Measurements from ENCODE around the gene CCDC57.

CCDC57 gene

GRCh38 chr17:82235056-82235774 lies 22.6 kb upstream of the CCDC57 start:
- DNase-seq = no peak

GRCh38 chr17:82234211-82235055 lies 21.8 kb upstream of the CCDC57 start:
- no peak for DNase-seq

GRCh38 chr17:82232876-82233785 lies 20.5 kb upstream of the CCDC57 start:
- no peak for DNase-seq

GRCh38 chr17:82232322-82232820 lies 19.7 kb upstream of the CCDC57 start:
- DNase-seq = no peak

GRCh38 chr17:82231562-82232321 lies 19.1 kb upstream of the CCDC57 start:
- no peak for DNase-seq

GRCh38 chr17:82231312-82231561 lies 18.6 kb upstream of the CCDC57 start:
- no peak for DNase-seq

GRCh38 chr17:82230609-82231311 lies 18.1 kb upstream of the CCDC57 start:
- peak; percentile 60 for DNase-seq

GRCh38 chr17:82229698-82230608 lies 17.3 kb upstream of the CCDC57 start:
- no peak for DNase-seq

- DNase-seq = peak; percentile 61
Measured at GRCh38 chr17:82228842-82229697, 16.4 kb upstream of the CCDC57 start, which contains the start of gene SLC16A3. SLC16A3 (plus strand) TSS chr17:82229042; CDS start chr17:82236009, 6,967 bp downstream.

- no peak for DNase-seq
Measured at GRCh38 chr17:82228278-82228841, 15.7 kb upstream of the CCDC57 start.

GRCh38 chr17:82227629-82228277 lies 15.1 kb upstream of the CCDC57 start:
- no peak for DNase-seq

- DNase-seq = no peak
Measured at GRCh38 chr17:82226809-82227628, 14.4 kb upstream of the CCDC57 start.

GRCh38 chr17:82226146-82226808 lies 13.6 kb upstream of the CCDC57 start:
- DNase-seq = no peak

- DNase-seq = no peak
Measured at GRCh38 chr17:82225368-82226029, 12.9 kb upstream of the CCDC57 start.

- no peak for DNase-seq
Measured at GRCh38 chr17:82224666-82225065, 12.0 kb upstream of the CCDC57 start.

- no peak for DNase-seq
Measured at GRCh38 chr17:82223517-82223916, 10.9 kb upstream of the CCDC57 start.

- no peak for DNase-seq
Measured at GRCh38 chr17:82222816-82223215, 10.2 kb upstream of the CCDC57 start.

All from NCI-H82 (cell line).